WERI-Rb-1 (cell line): ENCODE data around the gene KCNJ15.

Experiments
- DNase-seq: peaks from one replicate; pipeline ENCODE4 v3.0.0-alpha.2; 2020
- H3K27ac ChIP-seq: fragments of 250-450 bp; sonication (Bioruptor Pico); 2 replicates; pipeline ENCODE4 v1.5.1; 2020; ENCODE audit warnings: mild to moderate bottlenecking, moderate library complexity
- H3K27me3 ChIP-seq: fragments of 250-450 bp; sonication (Bioruptor Pico); 2 replicates; pipeline ENCODE4 v1.5.1; 2021; ENCODE audit warnings: mild to moderate bottlenecking, low read depth, moderate library complexity; ENCODE audit not compliant: insufficient read depth, severe bottlenecking
- H3K36me3 ChIP-seq: fragments of 250-450 bp; sonication (Bioruptor Pico); 2 replicates; pipeline ENCODE4 v1.5.1; 2020; ENCODE audit warnings: mild to moderate bottlenecking, moderate library complexity
- H3K4me3 ChIP-seq: 2 replicates; pipeline ENCODE4 v1.5.1; 2011; ENCODE audit warnings: low read depth, mild to moderate bottlenecking, control low read depth, low read length
- H3K9me3 ChIP-seq: fragments of 250-450 bp; sonication (Bioruptor Pico); 2 replicates; pipeline ENCODE4 v1.5.1; 2021; ENCODE audit warnings: mild to moderate bottlenecking, moderate library complexity; ENCODE audit not compliant: severe bottlenecking
- CTCF ChIP-seq: IDR thresholded peaks from 2 replicates; pipeline ENCODE4 v1.5.1; 2011; ENCODE audit warnings: low read depth, mild to moderate bottlenecking, control low read depth, inconsistent platforms, low read length

KCNJ15 gene

GRCh38 chr21:38333301-38334272 is 76.8 kb downstream of the KCNJ15 start:
- no peak for DNase-seq
- Histone ChIP-seq H3K4me3 (no peak overlapping the region), H3K36me3 (no peaks in the 10 kb centered on the region), H3K9me3 (no peaks in the 10 kb centered on the region), H3K27me3 (no peaks in the 10 kb centered on the region), H3K27ac (no peak overlapping the region)
- TF ChIP-seq CTCF: peak; percentile 58

- Histone ChIP-seq H3K27ac (no peak overlapping the region), H3K36me3 (no peaks in the 10 kb centered on the region), H3K27me3 (no peaks in the 10 kb centered on the region), H3K4me3 (no peak overlapping the region), H3K9me3 (no peaks in the 10 kb centered on the region)
- TF ChIP-seq CTCF: no peak
- DNase-seq: no peak
These were observed 78.1 kb downstream of the KCNJ15 start for GRCh38 chr21:38334866-38335265.

GRCh38 chr21:38337793-38338192 is 81.0 kb downstream of the KCNJ15 start:
- no peak for TF ChIP-seq CTCF
- Histone ChIP-seq H3K4me3 (no peak overlapping the region), H3K27ac (no peak overlapping the region), H3K27me3 (no peaks in the 10 kb centered on the region), H3K9me3 (no peaks in the 10 kb centered on the region), H3K36me3 (no peaks in the 10 kb centered on the region)
- no peak for DNase-seq

- Histone ChIP-seq H3K27ac (no peak overlapping the region), H3K4me3 (no peak overlapping the region), H3K36me3 (no peaks in the 10 kb centered on the region), H3K9me3 (no peaks in the 10 kb centered on the region), H3K27me3 (no peaks in the 10 kb centered on the region)
- TF ChIP-seq CTCF: no peak
- DNase-seq: no peak
These were observed 83.3 kb downstream of the KCNJ15 start for GRCh38 chr21:38340131-38340530.

- Histone ChIP-seq H3K9me3 (no peaks in the 10 kb centered on the region), H3K36me3 (no peaks in the 10 kb centered on the region), H3K27me3 (no peaks in the 10 kb centered on the region), H3K27ac (no peak overlapping the region), H3K4me3 (no peak overlapping the region)
- no peak for TF ChIP-seq CTCF
- DNase-seq: no peak
These were observed 84.8 kb downstream of the KCNJ15 start for GRCh38 chr21:38341546-38342012.

GRCh38 chr21:38342739-38343138 is 85.9 kb downstream of the KCNJ15 start:
- H3K9me3 ChIP-seq: no peaks in the 10 kb centered on the region
- H3K36me3 ChIP-seq: no peaks in the 10 kb centered on the region
- no peak overlapping the region for H3K27ac ChIP-seq
- no peaks in the 10 kb centered on the region for H3K27me3 ChIP-seq
- DNase-seq: no peak
- TF ChIP-seq CTCF: no peak
- no peak overlapping the region for H3K4me3 ChIP-seq
